Panc1 (cell line): Measurements from ENCODE around the gene TSC22D1. TPM values are rescaled to one million over a fixed set of nuclear protein-coding genes. Genes with fewer than 3 reads are reported as not detected.

Source experiments
- ATAC-seq: fragments of 200-7000 bp; cut with Tn5 transposase; 2 replicates; pipeline ENCODE4 v1.9.1; 2020; ENCODE audit warnings: mild to moderate bottlenecking, moderate library complexity
- BruUV-seq: library from RNA; stranded (reverse); fragments of 400-500 nt; replicated peaks from 2 replicates; lab custom pipeline; 2021; lab: Mats Ljungman, UMichigan
- CTCF ChIA-PET: fragments of 300-600 bp; sonication (Branson Sonifier 250); formaldehyde crosslinking; loops from one replicate; lab custom pipeline; 2022; ENCODE audit warnings: antibody characterized with exemption; lab: Charles Lee
- POLR2A ChIA-PET: fragments of 300-600 bp; sonication (Branson Sonifier 250); formaldehyde crosslinking; loops from one replicate; lab custom pipeline; 2022; ENCODE audit warnings: antibody characterized with exemption; lab: Charles Lee
- DNase-seq: peaks from one replicate; pipeline ENCODE4 v3.0.0-alpha.2; 2010; ENCODE audit warnings: low read depth, low spot score
- H3K27ac ChIP-seq: 2 replicates; pipeline ENCODE4 v1.5.1; 2011; ENCODE audit warnings: mild to moderate bottlenecking, low read length, inconsistent platforms
- H3K27me3 ChIP-seq: fragments of 200-500 bp; sonication (Bioruptor generic); 2 replicates; pipeline ENCODE4 v1.6.0; 2014; ENCODE audit warnings: low read length, inconsistent platforms; ENCODE audit not compliant: control insufficient read depth, insufficient read depth
- H3K36me3 ChIP-seq: fragments of 200-500 bp; sonication (Bioruptor generic); 2 replicates; pipeline ENCODE4 v1.5.1; 2014; ENCODE audit warnings: inconsistent platforms, mild to moderate bottlenecking, low read length, moderate library complexity; ENCODE audit not compliant: control insufficient read depth, insufficient read depth
- H3K4me1 ChIP-seq: 2 replicates; pipeline ENCODE4 v1.5.1; 2011; ENCODE audit warnings: inconsistent platforms, mild to moderate bottlenecking, low read length, moderate library complexity; ENCODE audit not compliant: control insufficient read depth, insufficient read depth
- H3K4me3 ChIP-seq, 2 experiments: 2 replicates each; pipeline ENCODE4 v1.5.1; 2011 to 2012; ENCODE audit warnings: low read depth in 2 of 2, low read length in 2 of 2, mild to moderate bottlenecking in 2 of 2, inconsistent platforms in 1 of 2, moderate library complexity in 1 of 2
- H3K9me3 ChIP-seq: fragments of 200-500 bp; sonication (Bioruptor generic); 2 replicates; pipeline ENCODE4 v1.5.1; 2014; ENCODE audit warnings: low read depth, mild to moderate bottlenecking, inconsistent platforms, low read length, moderate library complexity; ENCODE audit not compliant: control insufficient read depth, insufficient read depth
- POLR2AphosphoS5 ChIP-seq: IDR thresholded peaks from 2 replicates; pipeline ENCODE4 v1.6.1; 2012; ENCODE audit warnings: mild to moderate bottlenecking, low read depth, low read length, moderate library complexity
- SIN3A ChIP-seq: IDR thresholded peaks from 2 replicates; pipeline ENCODE4 v1.6.1; 2012; ENCODE audit warnings: low read depth, mild to moderate bottlenecking, low read length, moderate library complexity, borderline replicate concordance; ENCODE audit not compliant: insufficient read depth
- TCF7L2 ChIP-seq: IDR thresholded peaks from 2 replicates; pipeline ENCODE4 v1.6.1; 2011; ENCODE audit warnings: mild to moderate bottlenecking, low read depth, low read length, inconsistent platforms
- in situ Hi-C: cut with HindIII; loops from 2 replicates; pipeline ENCODE4 v1.10.0; 2016; ENCODE audit warnings: low sequenced_read_pairs, low pct_unique_long_range_greater_than_20kb
- intact Hi-C: fragments of 100-400 bp; cut with micrococcal nuclease; formaldehyde crosslinking; loops from one replicate; pipeline ENCODE4 v1.10.0; 2022; ENCODE audit not compliant: unreplicated experiment
- total RNA-seq: library from RNA; stranded (reverse); gene quantifications from one replicate; pipeline ENCODE4 v1.2.1, GENCODE V29; 2021; ENCODE audit not compliant: unreplicated experiment
- TF ChIP-seq, protein P1 (sequence below): fragments of 450-650 bp; IDR thresholded peaks from 2 replicates; pipeline ENCODE4 v1.5.1; 2017; ENCODE audit warnings: mild to moderate bottlenecking
- TF ChIP-seq, protein P2 (sequence below), 2 experiments: IDR thresholded peaks; 2 replicates each; pipeline ENCODE4 v1.6.1; 2011 to 2012; ENCODE audit warnings: low read depth in 2 of 2, control low read depth in 1 of 2, low read length in 1 of 2, mild to moderate bottlenecking in 1 of 2, moderate library complexity in 1 of 2; ENCODE audit not compliant: insufficient read depth in 1 of 2

TSC22D1 gene
- total RNA-seq, 1 experiment from 2014 or later: 31.8 TPM

DNA sequence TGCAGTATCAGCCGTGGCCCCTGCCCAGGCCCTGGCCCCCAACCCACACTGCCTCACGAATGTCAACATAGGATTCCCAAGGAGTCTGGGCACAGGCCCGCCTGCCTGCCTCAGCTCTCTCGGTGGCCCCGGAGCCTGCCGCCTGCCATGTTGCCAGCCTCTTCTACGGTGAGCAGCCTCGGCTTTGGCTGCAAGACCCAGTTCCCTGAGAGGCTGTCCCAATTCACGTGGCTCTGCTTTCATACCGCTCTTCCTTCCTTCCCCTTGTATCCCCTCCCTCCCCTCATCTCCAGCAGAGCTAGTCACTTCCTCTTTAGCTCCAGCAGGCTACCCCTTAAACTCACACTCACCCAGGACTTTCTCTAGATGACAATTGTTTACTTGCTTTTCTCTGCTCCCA is 159.8 kb downstream of the TSC22D1 start:
- Histone ChIP-seq H3K9me3 (no peaks in the 10 kb centered on the region), H3K4me1 (no peaks in the 10 kb centered on the region), H3K27ac (no peak overlapping the region), H3K27me3 (no peaks in the 10 kb centered on the region), H3K4me3 (no peak overlapping the region), H3K36me3 (no peaks in the 10 kb centered on the region)
- in situ Hi-C loops: no loop called here
- intact Hi-C loops: no loop called here
- ChIA-PET POLR2A (interaction anchor here (0.7 kb wide), 1 partner anchor 672 kb away, joined by 4 read pairs; no protein-coding TSS in a partner anchor), CTCF (no interaction called here)
- ATAC-seq: no peak
- DNase-seq: no peak
- TF ChIP-seq POLR2AphosphoS5 (no peak), TCF7L2 (no peak), SIN3A (no peak)
- TF ChIP-seq, protein P1, sequence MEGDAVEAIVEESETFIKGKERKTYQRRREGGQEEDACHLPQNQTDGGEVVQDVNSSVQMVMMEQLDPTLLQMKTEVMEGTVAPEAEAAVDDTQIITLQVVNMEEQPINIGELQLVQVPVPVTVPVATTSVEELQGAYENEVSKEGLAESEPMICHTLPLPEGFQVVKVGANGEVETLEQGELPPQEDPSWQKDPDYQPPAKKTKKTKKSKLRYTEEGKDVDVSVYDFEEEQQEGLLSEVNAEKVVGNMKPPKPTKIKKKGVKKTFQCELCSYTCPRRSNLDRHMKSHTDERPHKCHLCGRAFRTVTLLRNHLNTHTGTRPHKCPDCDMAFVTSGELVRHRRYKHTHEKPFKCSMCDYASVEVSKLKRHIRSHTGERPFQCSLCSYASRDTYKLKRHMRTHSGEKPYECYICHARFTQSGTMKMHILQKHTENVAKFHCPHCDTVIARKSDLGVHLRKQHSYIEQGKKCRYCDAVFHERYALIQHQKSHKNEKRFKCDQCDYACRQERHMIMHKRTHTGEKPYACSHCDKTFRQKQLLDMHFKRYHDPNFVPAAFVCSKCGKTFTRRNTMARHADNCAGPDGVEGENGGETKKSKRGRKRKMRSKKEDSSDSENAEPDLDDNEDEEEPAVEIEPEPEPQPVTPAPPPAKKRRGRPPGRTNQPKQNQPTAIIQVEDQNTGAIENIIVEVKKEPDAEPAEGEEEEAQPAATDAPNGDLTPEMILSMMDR: no peak
- TF ChIP-seq, protein P2, sequence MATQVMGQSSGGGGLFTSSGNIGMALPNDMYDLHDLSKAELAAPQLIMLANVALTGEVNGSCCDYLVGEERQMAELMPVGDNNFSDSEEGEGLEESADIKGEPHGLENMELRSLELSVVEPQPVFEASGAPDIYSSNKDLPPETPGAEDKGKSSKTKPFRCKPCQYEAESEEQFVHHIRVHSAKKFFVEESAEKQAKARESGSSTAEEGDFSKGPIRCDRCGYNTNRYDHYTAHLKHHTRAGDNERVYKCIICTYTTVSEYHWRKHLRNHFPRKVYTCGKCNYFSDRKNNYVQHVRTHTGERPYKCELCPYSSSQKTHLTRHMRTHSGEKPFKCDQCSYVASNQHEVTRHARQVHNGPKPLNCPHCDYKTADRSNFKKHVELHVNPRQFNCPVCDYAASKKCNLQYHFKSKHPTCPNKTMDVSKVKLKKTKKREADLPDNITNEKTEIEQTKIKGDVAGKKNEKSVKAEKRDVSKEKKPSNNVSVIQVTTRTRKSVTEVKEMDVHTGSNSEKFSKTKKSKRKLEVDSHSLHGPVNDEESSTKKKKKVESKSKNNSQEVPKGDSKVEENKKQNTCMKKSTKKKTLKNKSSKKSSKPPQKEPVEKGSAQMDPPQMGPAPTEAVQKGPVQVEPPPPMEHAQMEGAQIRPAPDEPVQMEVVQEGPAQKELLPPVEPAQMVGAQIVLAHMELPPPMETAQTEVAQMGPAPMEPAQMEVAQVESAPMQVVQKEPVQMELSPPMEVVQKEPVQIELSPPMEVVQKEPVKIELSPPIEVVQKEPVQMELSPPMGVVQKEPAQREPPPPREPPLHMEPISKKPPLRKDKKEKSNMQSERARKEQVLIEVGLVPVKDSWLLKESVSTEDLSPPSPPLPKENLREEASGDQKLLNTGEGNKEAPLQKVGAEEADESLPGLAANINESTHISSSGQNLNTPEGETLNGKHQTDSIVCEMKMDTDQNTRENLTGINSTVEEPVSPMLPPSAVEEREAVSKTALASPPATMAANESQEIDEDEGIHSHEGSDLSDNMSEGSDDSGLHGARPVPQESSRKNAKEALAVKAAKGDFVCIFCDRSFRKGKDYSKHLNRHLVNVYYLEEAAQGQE (IDR thresholded peaks at IDR 0.05; ENCODE audit: insufficient read depth in 1 of 2, low read depth in 2 of 2, low read length in 1 of 2): no peak
- no TSS peak for BruUV-seq

- H3K27me3 ChIP-seq: no peaks in the 10 kb centered on the region
- no peaks in the 10 kb centered on the region for H3K36me3 ChIP-seq
- in situ Hi-C loops: no loop called here
- ATAC-seq (no peak), DNase-seq (no peak)
- H3K9me3 ChIP-seq: no peaks in the 10 kb centered on the region
- no peak overlapping the region for H3K4me3 ChIP-seq
- H3K27ac ChIP-seq: no peak overlapping the region
- no TSS peak for BruUV-seq
- ChIA-PET CTCF (no interaction called here), POLR2A (no interaction called here)
- no peaks in the 10 kb centered on the region for H3K4me1 ChIP-seq
- intact Hi-C loops: no loop called here
- TF ChIP-seq, protein P2 (IDR thresholded peaks at IDR 0.05; ENCODE audit: insufficient read depth in 1 of 2, low read depth in 2 of 2, low read length in 1 of 2): no peak
- TF ChIP-seq SIN3A (no peak), POLR2AphosphoS5 (no peak), TCF7L2 (no peak)
- TF ChIP-seq, protein P1: no peak
These were observed 160.3 kb downstream of the TSC22D1 start for GRCh38 chr13:44415815-44416214.
